ENCODE measurements around the gene C8A.

Gene C8A

DNA sequence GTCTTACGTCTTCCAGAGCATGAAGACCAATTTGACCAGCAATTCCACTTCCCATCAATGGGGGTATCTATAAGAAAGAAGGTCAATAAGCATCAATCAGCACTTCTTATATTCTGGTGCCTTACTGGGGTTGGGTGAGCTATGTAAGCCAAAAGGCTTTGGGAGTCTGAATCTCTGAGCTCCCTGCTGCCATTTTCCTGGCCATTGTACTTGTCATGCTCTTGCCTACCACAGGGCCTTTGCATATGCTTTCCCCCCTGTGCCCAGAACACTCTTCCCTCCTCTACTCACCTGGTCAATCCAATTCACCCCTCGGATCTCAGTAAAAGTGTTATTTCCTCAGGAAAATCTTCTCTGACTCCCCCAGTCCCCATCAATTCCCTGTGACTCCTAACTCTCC is 74.9 kb downstream of the C8A start:
- no peak for DNase-seq

DNA sequence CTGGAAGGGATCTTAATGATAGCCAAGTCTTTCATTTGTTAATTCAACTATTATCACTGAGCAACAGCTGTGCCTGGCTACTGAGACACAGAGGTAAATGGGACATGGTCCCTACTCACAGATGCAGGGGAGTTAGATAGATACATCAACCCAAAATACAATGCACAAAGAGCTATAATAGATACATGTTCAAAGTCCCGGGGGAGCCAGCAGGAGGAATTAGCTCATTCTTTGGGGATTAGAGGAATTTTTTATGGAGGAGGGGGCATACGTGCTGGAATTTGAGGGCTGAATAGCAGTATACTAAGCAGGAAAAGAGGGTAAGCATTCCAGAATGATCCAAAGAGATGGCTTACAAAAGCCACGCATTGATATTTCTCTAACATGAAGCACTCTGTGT is 76.6 kb downstream of the C8A start:
- DNase-seq = no peak

DNA sequence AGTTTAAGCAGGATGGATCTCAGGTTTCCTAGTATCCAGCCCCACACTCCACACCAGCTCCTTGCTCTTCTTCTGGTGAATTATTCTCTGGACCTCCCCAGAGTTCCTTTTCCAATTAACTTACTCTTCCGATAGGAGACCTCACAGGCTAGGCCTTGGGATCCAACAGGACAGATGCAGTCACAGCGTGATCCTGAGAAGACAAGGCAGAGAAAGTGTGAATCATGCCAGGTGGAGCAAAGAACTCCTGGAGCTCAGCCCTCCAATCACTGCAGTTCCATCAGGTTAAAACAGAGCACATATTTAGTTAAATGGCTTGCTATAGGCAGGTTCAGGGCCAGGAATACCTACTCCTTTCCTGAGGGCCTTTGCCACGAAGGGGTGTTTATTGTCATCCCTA is 77.1 kb downstream of the C8A start:
- DNase-seq = no peak

DNA sequence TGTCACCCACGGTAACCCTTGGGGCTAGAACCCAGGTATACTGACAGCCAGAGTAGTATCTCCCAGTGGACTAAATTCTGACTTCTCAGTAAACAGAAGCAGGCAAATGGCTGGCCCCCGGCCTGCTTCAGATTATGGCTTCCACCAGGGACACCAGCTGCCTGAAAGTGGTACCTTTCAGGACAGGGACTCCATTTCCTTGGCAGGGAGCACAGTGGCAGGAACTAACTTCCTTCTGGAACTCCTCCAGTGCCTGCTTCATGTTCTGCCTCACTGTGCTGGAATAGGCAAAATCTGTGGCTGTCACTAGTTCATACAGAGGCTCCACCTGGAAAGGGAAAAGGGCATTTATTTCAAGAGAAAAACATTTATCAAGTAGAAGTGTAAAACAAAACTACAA is 78.6 kb downstream of the C8A start:
- no peak for DNase-seq

DNA sequence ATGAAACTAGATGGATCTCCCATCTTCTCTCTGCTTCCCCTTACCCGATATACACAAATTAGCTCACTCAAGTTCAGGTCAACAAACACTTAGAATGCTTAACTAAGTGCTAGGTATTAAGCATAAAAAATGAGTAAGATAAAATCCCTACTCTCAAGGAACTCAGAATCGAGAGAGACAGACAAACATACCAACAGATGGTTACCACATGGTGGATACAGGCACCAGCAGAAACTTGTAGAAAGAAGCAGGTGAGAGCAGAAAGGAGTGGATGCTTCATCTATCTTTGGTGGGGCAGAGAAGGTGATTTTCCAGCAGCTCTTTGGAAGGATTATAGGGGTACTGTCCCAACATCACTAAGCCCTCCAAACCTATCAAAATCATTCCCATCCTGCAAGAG is 79.0 kb downstream of the C8A start:
- DNase-seq = no peak

DNA sequence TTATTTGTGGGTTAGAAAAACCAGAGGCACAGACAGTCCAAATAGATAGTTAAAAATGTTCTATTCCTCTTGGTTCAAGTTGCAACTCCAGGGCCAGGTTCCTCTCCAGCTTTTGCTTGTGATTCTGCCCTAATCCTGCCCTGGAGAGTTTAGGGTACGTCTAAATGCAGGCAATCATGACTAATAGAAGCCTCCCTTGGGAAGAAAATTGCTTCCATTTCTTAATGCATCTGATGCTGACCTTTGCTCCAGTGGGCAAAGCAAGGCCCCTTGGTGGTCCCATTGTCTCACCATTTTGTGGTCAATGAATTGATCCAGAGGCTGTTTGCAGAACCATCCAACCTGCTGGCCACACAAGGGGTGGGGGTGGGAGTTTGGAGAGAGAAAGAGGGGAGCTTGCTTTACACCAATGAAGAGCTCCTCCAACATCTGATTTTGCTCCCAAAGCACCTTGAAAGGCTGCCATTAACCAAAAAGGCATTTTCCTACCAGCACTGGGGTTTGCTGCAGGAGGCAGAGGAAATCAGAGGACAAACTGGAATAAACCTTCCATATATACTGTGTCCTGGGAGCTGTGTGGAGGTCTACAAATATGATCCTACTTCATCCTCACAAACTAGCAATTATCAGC is 79.9 kb downstream of the C8A start:
- DNase-seq = no peak

DNA sequence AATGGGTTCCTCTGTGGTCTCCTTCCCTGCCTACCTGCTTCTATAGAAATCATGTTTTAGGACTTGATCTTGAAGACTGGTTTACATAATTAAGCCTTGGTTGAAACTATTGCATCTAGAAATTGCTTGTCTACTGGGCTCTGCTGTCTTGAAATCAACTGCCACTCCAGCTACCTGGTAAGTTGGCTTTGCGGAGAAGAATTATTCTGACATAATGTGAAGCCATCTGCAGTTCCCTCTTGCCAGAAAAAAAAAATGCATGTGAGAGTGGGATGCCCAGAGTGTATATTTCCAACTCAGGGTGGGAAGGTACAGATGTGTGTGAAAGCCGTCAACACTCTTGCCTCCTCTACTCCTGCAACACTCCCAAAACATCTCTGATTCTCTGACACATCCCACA is 84.0 kb downstream of the C8A start:
- DNase-seq = no peak

DNA sequence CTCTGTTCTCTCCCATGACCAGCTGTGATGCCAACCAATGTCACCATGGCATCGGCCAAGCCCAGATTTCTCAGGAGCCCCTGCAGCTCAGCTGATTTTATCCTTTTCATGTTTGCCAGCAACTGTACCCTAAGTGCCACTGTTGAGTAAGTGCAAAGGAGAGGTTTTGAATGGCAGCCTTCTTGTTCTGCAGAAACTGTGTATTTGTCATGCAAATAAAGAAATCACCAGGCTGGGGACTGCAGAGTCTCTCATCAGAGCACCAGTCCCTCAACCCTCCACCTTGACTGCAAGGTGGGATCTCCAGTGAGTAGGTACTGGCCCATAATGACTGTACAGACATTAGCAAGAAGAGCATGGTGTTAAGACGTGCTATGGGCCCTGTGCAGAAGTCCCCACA is 84.6 kb downstream of the C8A start:
- no peak for DNase-seq

DNA sequence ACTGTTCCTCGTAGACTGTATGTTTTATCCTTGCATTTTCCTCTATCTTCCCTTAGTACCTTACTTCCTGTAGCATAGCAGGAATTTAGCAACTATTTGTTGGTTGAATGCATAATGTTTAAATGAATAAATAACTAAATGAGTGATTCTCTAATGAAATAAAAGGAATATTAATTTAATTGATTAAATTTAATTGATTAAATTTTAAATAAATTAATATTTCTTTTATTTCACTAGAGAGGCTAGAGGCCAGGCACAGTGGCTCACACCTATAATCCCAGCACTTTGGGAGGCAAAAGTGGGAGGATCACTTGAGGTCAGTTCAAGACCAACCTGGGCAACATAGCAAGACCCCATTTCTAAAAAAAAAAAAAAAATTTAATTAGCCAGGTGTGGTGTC is 85.4 kb downstream of the C8A start:
- DNase-seq = no peak

DNA sequence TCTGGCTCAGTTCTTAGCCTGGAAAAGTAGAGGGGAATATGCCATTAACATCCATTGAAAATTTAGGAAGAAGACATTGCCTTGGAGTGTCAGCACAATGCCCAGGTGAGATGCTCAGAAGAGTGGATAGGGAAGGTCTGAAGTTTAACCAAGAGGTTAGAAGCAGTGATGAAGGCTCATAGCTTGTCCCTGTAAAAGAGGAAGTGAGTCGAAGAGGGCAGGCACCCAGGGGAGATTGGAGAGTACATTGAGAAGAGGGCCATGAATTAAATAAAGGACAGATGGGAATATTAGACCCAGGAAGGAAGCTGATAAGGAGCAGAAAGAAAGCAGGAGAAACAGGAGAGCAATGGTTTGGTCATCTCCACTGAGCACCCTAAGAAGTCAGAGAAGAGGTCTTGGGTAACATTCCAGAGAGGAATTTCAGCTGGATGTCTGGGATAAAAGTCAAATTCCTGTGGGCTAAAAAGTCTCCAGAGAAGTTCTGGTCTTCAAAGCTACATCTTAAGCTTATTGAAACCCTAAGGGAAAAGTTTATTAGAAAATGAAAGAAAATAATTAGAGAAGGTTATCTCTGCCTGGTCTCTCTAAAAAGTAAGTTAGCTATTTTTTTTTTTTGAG is 93.9 kb downstream of the C8A start:
- DNase-seq = no peak

DNA sequence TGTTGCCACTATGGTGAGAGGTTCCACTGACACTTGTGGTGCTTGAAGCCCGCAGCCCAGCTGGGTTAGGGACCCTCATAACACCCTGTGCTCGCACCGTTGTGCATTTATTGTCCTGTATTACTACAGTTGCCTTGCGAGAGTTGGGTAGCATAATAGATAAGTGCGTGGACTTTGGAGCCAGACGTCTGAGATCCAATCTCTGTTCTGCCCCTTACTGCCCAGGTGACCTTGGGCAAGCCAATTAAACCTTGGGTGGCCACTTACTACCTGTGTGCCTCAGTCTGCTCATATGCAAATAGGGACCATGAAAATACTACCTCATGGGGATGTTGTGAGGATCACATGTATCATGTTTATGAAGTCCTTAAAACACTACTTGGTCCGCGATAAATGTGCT is 97.9 kb downstream of the C8A start:
- no peak for DNase-seq

DNA sequence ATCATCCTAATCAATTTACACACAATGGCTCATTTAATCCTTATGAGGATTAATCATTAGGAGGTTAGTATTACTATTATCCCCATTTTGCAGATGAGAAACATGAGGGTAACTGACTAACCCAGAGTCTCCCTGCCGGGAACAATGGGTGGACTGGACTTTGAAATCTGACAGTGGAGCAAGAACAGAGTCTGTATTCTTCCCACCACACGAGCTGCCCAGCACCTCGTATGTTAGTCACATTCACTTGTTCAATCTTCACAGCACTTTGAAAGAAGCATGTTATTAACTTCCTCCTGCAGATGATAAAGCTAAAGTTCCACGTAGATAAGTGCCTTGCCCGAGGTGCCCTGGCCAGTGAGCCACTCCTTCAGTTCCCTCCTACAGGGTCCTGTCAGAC is 98.8 kb downstream of the C8A start:
- no peak for DNase-seq

DNA sequence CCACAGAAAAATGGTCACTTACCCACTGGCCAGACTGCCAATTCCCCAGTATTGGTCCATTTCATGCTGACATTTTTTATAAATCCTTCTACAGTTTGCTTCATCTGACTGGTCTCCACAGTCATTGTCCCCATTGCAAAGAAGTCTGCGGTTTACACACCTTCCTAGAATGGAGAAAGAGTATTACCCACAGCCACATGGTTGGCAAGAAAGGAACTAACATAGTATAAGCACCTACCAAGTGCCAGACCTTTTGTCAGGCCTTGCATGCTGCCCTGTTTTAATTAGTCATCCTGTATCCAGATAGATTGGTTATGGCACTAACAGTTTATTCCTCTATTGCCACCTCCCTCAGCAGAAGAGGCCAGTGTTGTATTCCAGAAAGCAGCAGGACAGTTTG is 100.1 kb downstream of the C8A start:
- DNase-seq = no peak

DNA sequence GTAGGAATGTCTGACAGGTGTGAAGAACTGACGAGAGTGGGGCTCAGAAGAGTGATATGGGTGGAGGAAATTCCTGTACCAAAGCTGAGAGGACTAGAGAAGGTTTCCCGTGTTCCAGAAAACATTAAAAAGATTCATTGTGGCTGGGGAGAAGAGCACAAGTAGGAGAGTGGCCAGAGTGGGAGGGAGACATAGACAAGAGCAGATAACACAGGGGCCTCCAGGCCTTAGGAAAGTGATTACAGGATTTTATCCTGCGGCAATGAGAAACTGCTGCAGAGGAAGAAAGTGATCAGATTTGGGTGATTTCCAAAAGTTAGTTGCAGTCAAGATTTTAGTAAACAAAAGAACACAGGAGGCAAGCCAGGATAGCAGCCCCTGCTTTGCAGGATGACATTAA is 103.3 kb downstream of the C8A start:
- no peak for DNase-seq

DNA sequence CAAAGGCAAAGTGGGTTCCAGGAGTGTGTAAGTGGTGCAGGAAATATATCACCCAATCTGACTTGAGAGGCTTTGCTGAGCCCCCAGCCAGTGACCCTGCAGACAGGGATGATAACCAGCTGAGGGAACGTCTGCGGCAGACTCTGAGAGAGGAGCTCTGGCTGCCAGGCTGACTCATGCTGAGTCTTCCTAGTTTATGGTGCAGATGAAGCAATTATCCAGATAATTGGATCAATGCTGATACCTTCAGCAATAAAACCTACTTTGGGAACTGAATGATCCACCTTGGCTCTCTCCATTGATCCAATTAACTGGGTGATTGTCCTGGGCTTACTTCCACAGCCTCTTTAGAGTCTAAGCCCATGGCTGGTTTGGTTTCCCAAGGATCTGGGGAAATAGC is 103.9 kb downstream of the C8A start:
- no peak for DNase-seq

DNA sequence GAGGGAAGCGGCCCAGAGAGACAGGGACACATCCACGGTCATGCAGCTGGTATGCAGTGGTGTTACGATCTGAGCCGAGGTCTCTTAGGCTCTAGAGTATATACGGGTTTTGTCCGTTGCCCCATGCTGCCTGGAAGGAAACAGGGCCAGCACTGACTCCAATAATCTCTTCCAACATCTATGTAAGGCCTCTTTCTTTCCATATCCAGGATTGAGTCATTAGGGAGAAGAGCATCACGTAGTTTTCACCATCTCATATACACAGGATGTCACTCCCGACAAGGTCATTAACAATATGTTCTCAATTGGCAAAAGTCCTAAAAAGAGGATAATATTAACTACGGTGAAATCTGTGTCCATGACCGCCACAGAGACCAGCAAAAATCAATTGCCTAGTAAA is 106.8 kb downstream of the C8A start:
- no peak for DNase-seq

DNA sequence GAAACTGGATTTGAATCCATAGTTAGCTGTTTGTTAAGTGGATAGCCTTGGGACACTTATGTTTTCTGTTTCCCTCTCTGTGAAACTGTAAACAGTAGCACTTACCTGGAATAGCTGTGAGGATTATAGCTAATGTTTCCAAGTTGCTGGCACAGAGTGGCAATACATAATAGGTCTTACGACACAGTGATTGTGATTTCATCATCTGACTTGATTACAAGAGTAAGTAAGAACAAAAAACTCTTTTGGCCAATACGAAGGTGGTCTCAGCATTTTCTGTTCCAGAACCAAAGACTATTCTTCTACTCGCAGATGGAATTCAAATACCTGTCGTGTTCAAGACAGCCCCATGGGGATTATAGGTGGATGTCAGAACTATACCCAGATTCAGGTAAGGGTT is 109.1 kb downstream of the C8A start:
- DNase-seq = no peak

DNA sequence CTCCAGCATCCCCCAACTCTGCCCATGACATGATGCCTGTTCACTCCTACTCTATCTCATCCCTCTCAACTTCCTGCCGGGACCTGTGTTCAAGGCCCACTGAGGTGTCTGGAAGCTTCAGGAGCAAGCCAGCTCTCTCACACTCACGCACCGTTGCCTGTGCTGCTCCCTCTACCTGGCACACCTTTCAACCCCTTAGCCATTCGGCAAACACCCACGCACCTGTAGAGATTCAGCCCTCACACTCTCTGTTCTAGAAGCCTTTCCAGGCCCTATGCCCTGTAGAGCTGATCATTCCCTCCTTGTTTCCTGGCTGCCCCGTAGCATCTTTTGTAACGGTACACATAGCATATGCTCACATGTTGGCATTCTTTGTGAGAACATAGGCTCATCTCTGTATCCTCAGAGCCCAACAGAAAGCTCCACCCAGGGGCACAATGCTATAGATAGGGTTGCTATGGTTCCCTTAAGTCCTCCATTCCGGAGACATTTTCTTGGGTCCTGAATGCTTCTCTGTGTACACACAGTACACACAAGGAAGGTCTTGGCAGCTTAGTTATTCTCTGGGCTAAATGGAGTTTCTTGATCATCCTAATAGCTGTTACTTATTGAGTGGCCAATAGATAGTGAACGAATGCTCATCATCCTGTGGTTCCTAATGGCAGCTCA is 109.9 kb downstream of the C8A start:
- no peak for DNase-seq

DNA sequence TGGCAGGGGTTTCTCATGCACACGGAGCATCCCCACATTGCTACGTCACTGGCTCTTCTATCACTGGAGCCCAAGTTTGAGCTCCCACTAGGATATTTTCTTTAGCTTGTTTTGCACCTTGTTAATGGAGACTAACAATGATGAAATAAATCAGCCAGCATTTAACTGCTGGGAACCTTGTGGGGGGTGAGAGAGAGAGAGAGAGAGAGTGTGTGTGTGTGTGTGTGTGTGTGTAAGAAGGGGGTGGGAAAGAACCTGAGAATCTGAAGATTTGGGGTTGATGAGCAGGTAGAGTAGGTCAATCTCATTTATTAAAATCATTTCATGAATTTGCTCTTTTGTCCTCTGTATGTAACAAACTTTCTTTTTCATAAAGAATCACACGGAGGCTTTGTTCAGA is 110.6 kb downstream of the C8A start:
- no peak for DNase-seq

DNA sequence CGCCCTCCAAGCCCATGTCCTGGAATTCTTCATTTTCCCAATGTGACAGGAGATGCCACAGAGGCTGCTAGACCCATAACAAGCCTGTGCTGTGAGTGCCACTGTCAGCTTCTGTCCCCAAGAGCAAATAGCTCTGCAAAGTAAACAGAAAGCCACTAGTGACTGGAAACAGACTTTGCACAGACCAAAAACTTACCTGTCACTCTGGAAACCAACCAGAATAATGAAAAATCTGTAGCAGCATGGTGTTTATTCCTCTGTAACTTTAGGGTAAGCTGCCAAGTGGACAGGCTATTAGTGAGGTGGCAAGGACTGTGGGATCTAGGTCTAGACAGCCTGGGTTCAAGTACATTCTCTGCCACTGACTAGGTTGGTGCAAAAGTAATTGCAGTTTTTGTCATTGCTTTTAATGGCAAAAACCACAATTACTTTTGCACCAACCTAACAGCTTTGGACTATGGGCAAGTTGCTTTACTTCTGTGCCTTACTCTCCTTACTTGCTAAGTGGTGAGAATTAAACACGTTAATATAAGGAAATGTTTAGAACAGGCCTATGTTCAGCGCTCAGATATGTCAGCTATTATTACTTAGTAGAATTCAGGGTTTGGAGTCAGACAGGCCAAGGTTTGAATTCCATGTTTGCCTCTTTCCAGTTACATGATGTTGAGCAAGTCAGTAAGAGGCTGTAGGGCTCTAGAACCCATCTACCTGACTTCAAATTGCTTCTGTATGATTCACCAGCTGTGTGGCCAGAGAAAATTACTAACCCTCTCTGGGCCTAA is 111.5 kb downstream of the C8A start, which contains the start of gene C8B:
Gene C8B (minus strand): TSS at position 100 of the 782 bp plus-strand sequence. CDS start 67 bp downstream, at position 33.
- DNase-seq = no peak

DNA sequence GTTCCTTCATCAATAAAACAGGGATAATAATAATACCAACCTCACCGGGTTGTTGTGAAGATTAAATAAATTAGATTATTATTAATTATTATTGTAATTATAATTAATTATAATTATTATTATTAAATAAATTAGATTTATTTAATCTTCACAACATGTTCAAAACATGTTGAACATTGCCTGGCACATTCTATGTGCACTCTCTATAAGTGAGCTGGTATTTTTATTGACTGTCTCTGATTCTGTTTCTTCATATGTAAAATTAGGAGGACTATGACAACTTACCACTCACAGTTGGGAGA is 112.1 kb downstream of the C8A start:
- DNase-seq = no peak

DNA sequence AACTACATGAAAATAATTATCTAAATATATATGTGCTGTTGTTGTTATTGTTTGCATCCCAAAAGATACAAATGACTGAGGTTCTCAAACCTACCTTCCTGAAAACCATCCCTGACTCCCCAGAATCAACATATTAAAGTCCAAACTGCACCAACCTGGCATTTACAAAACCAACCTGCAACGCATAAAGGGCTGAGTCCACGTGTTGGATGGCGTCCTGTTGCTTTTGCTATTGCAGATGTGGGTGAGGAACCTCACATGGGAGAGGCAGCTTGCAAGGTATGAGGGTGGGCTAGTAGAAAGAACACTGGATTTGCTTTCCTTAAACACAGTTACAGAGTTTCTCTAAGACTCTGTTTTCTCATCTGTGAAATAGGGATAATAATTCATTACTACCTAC is 112.8 kb downstream of the C8A start:
- no peak for DNase-seq

All from activated CD4-positive, alpha-beta T cell treated with anti-CD3 and anti-CD28 coated beads for 1 hour (primary cell).